Liver (tissue), 9 donors: ENCODE measurements around the gene TNNI3. TPM values are rescaled to one million over a fixed set of nuclear protein-coding genes. Genes with fewer than 3 reads are reported as not detected.

Experiments
- DNase-seq: peaks from one replicate; pipeline ENCODE4 v3.0.0-alpha.2; 2017; ENCODE audit warnings: low spot score
- H3K27ac ChIP-seq, 2 donors: one replicate each; pipeline ENCODE4 v1.7.0; 2013; ENCODE audit warnings: inconsistent platforms in 2 of 2, low read length in 2 of 2, control low read depth in 1 of 2, low read depth in 1 of 2, mild to moderate bottlenecking in 1 of 2
- H3K27me3 ChIP-seq, 4 donors: one replicate each; pipeline versions ENCODE4 v1.6.1 to v1.7.0; 2013; ENCODE audit warnings: low read length in 3 of 4, inconsistent platforms in 1 of 4, mild to moderate bottlenecking in 1 of 4, moderate library complexity in 1 of 4; ENCODE audit not compliant: control insufficient read depth in 4 of 4, insufficient read depth in 4 of 4
- H3K36me3 ChIP-seq, 4 donors: one replicate each; pipeline versions ENCODE4 v1.6.1 to v1.7.0; 2013; ENCODE audit warnings: low read length in 3 of 4, mild to moderate bottlenecking in 3 of 4, low read depth in 1 of 4, moderate library complexity in 1 of 4; ENCODE audit not compliant: control insufficient read depth in 4 of 4, insufficient read depth in 3 of 4
- H3K4me1 ChIP-seq, 4 donors: one replicate each; pipeline versions ENCODE4 v1.6.1 to v1.7.0; 2013; ENCODE audit warnings: low read length in 3 of 4, mild to moderate bottlenecking in 3 of 4, moderate library complexity in 1 of 4; ENCODE audit not compliant: control insufficient read depth in 4 of 4, insufficient read depth in 4 of 4
- H3K4me3 ChIP-seq, 3 donors: one replicate each; pipeline versions ENCODE4 v1.6.1 to v1.7.0; 2013; ENCODE audit warnings: low read length in 3 of 3, control low read depth in 1 of 3, low read depth in 1 of 3, mild to moderate bottlenecking in 1 of 3
- H3K9ac ChIP-seq, 2 donors: one replicate each; pipeline ENCODE4 v1.7.0; 2013; ENCODE audit warnings: low read length in 2 of 2, mild to moderate bottlenecking in 2 of 2, moderate library complexity in 2 of 2, control low read depth in 1 of 2, low read depth in 1 of 2
- H3K9me3 ChIP-seq, 4 donors: one replicate each; pipeline versions ENCODE4 v1.6.1 to v1.7.0; 2013; ENCODE audit warnings: low read length in 3 of 4; ENCODE audit not compliant: control insufficient read depth in 4 of 4
- CTCF ChIP-seq: fragments of 150-350 bp; IDR thresholded peaks from 2 replicates; pipeline ENCODE4 v1.5.1; 2017; ENCODE audit warnings: improper control_type of control experiment, low read depth, low read length; ENCODE audit not compliant: missing input control
- EGR1 ChIP-seq, 2 donors: IDR thresholded peaks; 2 replicates each; pipeline ENCODE4 v1.6.1; 2016 to 2018; ENCODE audit warnings: antibody characterized with exemption in 2 of 2, low read depth in 2 of 2
- FOXA1 ChIP-seq: IDR thresholded peaks from 2 replicates; pipeline ENCODE4 v1.6.1; 2016; ENCODE audit warnings: antibody characterized with exemption
- FOXA2 ChIP-seq: IDR thresholded peaks from 2 replicates; pipeline ENCODE4 v1.6.1; 2016; ENCODE audit warnings: antibody characterized with exemption
- GABPA ChIP-seq, 2 donors: IDR thresholded peaks in 1 of 2; conservative IDR thresholded peaks in 1 of 2; 2 replicates each; pipeline ENCODE4 v1.6.1; 2016; ENCODE audit warnings: antibody characterized with exemption in 2 of 2, mild to moderate bottlenecking in 1 of 2, moderate library complexity in 1 of 2
- HNF4A ChIP-seq, 2 donors: conservative IDR thresholded peaks; 2 replicates each; pipeline ENCODE4 v1.6.1; 2016; ENCODE audit warnings: antibody characterized with exemption in 2 of 2, mild to moderate bottlenecking in 2 of 2
- HNF4G ChIP-seq: IDR thresholded peaks from 2 replicates; pipeline ENCODE4 v1.6.1; 2016; ENCODE audit warnings: antibody characterized with exemption
- JUND ChIP-seq, 2 donors: IDR thresholded peaks; 2 replicates each; pipeline ENCODE4 v1.6.1; 2016; ENCODE audit warnings: antibody characterized with exemption in 2 of 2
- MAX ChIP-seq: IDR thresholded peaks from 2 replicates; pipeline ENCODE4 v1.6.1; 2016; ENCODE audit warnings: antibody characterized with exemption
- NR2F2 ChIP-seq: IDR thresholded peaks from 2 replicates; pipeline ENCODE4 v1.6.1; 2016; ENCODE audit warnings: antibody characterized with exemption
- RAD21 ChIP-seq, 2 donors: IDR thresholded peaks; 2 replicates each; pipeline ENCODE4 v1.6.1; 2016; ENCODE audit warnings: antibody characterized with exemption in 2 of 2, mild to moderate bottlenecking in 2 of 2
- REST ChIP-seq: IDR thresholded peaks from 2 replicates; pipeline ENCODE4 v1.6.1; 2016; ENCODE audit warnings: antibody characterized with exemption, mild to moderate bottlenecking
- RXRA ChIP-seq, 2 donors: IDR thresholded peaks; 2 replicates each; pipeline ENCODE4 v1.6.1; 2017 to 2018; ENCODE audit warnings: antibody characterized with exemption in 2 of 2, mild to moderate bottlenecking in 1 of 2
- SP1 ChIP-seq: IDR thresholded peaks from 2 replicates; pipeline ENCODE4 v1.6.1; 2018; ENCODE audit warnings: antibody characterized with exemption, mild to moderate bottlenecking
- TAF1 ChIP-seq: conservative IDR thresholded peaks from 2 replicates; pipeline ENCODE4 v1.6.1; 2016; ENCODE audit warnings: antibody characterized with exemption, mild to moderate bottlenecking
- YY1 ChIP-seq: IDR thresholded peaks from 2 replicates; pipeline ENCODE4 v1.6.1; 2016; ENCODE audit warnings: antibody characterized with exemption, mild to moderate bottlenecking
- WGBS: extraction: QIAGEN DNeasy Blood & Tissue Kit; methylation state at CpG from one replicate; pipeline ENCODE4 v1.1.7; 2013; 5-methylcytosine and 5-hydroxymethylcytosine counted together
- polyA plus RNA-seq, 2 donors: library from polyadenylated mRNA; stranded (reverse) in 1 of 2; unstranded in 1 of 2; fragments of 200-250 nt in 1 of 2; fragments of >200 nt in 1 of 2; fragmentation: Nextera tagmentation in 1 of 2; extraction: Ambion mirVana in 1 of 2; gene quantifications; one replicate each; pipeline versions ENCODE4 v1.2.1 to v1.2.3, GENCODE V29; 2013 to 2015
- total RNA-seq, 2 donors: library from RNA; depleted of rRNA; stranded (reverse); fragments of >200 nt; gene quantifications; one replicate each; pipeline ENCODE4 v1.2.3, GENCODE V29; 2014
- TF ChIP-seq, protein P1 (sequence below): IDR thresholded peaks from 2 replicates; pipeline ENCODE4 v1.6.1; 2016; ENCODE audit warnings: antibody characterized with exemption
- TF ChIP-seq, protein P2 (sequence below): IDR thresholded peaks from 2 replicates; pipeline ENCODE4 v1.6.1; 2016; ENCODE audit warnings: antibody characterized with exemption
- donor health status: healthy.
- donor health status: healthy.
- donor health status: healthy.
- donor health status: healthy.
- donor health status: healthy.

The TNNI3 gene
- total and polyA plus RNA-seq, 4 donors = not detected

DNA sequence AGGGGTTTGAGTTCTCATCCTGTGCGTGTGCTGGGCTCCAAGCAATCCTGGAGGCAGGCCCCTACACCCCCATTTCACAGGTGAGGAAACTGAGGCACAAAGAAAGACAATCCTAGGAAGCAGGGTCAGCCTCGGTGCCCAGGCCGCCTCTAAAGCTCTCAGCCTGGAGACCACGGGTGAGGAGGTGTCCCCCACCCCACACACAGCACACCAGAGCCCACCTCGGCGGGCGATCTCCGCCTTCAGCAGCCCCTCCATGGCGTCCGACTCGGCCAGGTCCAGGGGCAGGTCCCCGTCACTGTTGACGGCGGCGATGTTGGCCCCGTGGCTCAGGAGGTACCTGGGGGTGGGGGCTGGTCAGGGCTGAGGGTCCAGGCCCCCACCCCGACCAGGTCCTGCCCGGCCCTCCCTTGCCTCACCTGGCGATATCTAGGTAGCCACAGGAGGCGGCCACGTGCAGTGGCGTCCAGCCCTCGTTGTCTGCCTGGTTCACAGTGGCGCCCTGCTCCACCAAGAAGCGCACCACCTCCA, 45.2 kb downstream of the TNNI3 start:
- WGBS = 97% methylated on average over 25 of the region's 25 CpGs
- DNase-seq = no peak
- Histone ChIP-seq H3K4me1 (peaks cover 3 to 32% (median 21%) of the 10 kb centered on the region in 4 donors), H3K27me3 (no peaks in the 10 kb centered on the region), H3K4me3 (no peak overlapping the region), H3K27ac (no peak overlapping the region), H3K9me3 (no peaks in the 10 kb centered on the region), H3K36me3 (peaks cover 0 to 23% (median 7%) of the 10 kb centered on the region in 4 donors), H3K9ac (no peak overlapping the region)
- TF ChIP-seq FOXA1 = no peak
- TF ChIP-seq SP1 = no peak
- TF ChIP-seq RAD21 (IDR thresholded peaks at IDR 0.05) = no peak
- TF ChIP-seq TAF1 = no peak

- WGBS = 85% methylated on average over 21 of the region's 21 CpGs
- Histone ChIP-seq H3K4me1 (peaks cover 3 to 26% (median 17%) of the 10 kb centered on the region in 4 donors), H3K36me3 (peaks cover 0 to 29% (median 7%) of the 10 kb centered on the region in 4 donors), H3K9ac (no peak overlapping the region), H3K27me3 (no peaks in the 10 kb centered on the region), H3K27ac (no peak overlapping the region), H3K4me3 (no peak overlapping the region), H3K9me3 (no peaks in the 10 kb centered on the region)
- TF ChIP-seq, protein P1, sequence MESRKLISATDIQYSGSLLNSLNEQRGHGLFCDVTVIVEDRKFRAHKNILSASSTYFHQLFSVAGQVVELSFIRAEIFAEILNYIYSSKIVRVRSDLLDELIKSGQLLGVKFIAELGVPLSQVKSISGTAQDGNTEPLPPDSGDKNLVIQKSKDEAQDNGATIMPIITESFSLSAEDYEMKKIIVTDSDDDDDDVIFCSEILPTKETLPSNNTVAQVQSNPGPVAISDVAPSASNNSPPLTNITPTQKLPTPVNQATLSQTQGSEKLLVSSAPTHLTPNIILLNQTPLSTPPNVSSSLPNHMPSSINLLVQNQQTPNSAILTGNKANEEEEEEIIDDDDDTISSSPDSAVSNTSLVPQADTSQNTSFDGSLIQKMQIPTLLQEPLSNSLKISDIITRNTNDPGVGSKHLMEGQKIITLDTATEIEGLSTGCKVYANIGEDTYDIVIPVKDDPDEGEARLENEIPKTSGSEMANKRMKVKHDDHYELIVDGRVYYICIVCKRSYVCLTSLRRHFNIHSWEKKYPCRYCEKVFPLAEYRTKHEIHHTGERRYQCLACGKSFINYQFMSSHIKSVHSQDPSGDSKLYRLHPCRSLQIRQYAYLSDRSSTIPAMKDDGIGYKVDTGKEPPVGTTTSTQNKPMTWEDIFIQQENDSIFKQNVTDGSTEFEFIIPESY = no peak
- TF ChIP-seq JUND (IDR thresholded peaks at IDR 0.05) (no peak), MAX (no peak), SP1 (no peak), HNF4A (conservative IDR thresholded peaks at IDR 0.05) (no peak), FOXA1 (no peak), HNF4G (no peak), REST (no peak), RXRA (IDR thresholded peaks at IDR 0.05) (no peak), YY1 (no peak), RAD21 (IDR thresholded peaks at IDR 0.05) (no peak), FOXA2 (no peak), NR2F2 (no peak), TAF1 (no peak), CTCF (no peak), GABPA (IDR thresholded peaks at IDR 0.05 in 1 of 2, conservative IDR thresholded peaks at IDR 0.05 in 1 of 2) (no peak), EGR1 (IDR thresholded peaks at IDR 0.05; ENCODE audit: low read depth in 2 of 2) (no peak)
- TF ChIP-seq, protein P2, sequence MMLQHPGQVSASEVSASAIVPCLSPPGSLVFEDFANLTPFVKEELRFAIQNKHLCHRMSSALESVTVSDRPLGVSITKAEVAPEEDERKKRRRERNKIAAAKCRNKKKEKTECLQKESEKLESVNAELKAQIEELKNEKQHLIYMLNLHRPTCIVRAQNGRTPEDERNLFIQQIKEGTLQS = no peak
- DNase-seq = no peak
Observed at GRCh38 chr19:55111238-55111831, 46.2 kb downstream of the TNNI3 start.
